NCI-H524 (cell line): ENCODE data around the gene SLC25A41.

Experiments used
- DNase-seq, 2 experiments: peaks; one replicate each; lab custom pipeline; 2025; lab: John Stamatoyannopoulos, UW

Gene SLC25A41

DNA sequence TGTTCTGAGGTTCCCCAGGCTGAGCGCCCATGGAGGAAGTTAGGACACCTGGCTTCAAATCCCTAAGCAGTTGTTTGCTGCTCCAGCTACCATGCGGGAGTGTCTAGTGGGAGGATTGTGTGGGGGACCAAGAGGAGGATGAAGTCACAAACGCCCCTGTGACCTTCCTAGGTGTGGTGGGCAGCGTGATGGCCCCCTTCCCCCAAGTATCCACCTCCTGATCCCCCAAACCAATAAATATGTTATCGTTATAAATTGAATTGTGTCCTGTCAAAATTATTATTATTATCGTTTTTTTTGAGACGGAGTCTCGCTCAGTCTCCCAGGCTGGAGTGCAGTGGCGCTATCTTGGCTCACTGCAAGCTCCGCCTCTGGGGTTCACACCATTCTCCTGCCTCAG is at the start of gene SLC25A41:
TSS of gene SLC25A41 (minus strand) at position 101 of the 400 bp plus-strand sequence. CDS start at position 31, 70 bp downstream.
- DNase-seq: no peak

DNA sequence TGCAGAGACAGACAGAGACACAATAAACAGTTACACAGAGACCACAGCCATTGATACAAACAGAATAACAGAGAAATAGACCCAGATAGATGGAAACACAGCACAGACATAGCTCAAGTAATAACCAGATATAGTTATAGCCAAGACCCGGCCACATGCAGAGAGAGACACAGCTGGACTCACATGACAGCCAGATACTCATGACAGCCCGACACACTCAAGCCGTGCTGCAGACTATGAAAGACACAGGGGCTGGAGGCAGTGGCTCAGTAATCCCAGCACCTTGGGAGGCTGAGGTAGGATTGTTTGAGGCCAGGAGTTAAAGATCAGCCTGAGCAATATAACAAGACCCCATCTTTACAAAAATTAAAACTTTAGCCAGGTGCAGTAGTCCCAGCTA is 49.7 kb upstream of the SLC25A41 start:
- no peak for DNase-seq

DNA sequence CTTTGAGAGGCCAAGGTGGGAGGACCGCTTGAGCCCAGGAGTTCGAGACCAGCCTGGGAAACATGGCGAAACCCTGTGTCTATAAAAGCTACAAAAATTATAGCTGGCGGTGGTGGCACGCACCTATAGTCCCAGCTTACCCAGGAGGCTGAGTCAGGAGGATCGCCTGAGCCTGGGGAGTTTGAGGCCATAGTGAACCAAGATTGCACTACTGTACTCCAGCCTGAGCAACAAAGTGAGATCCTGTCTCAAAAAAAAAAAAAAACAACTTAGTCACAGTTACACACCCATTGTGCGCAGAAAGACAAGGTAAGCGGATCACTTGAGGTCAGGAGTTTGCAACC is 48.8 kb upstream of the SLC25A41 start:
- no peak for DNase-seq

DNA sequence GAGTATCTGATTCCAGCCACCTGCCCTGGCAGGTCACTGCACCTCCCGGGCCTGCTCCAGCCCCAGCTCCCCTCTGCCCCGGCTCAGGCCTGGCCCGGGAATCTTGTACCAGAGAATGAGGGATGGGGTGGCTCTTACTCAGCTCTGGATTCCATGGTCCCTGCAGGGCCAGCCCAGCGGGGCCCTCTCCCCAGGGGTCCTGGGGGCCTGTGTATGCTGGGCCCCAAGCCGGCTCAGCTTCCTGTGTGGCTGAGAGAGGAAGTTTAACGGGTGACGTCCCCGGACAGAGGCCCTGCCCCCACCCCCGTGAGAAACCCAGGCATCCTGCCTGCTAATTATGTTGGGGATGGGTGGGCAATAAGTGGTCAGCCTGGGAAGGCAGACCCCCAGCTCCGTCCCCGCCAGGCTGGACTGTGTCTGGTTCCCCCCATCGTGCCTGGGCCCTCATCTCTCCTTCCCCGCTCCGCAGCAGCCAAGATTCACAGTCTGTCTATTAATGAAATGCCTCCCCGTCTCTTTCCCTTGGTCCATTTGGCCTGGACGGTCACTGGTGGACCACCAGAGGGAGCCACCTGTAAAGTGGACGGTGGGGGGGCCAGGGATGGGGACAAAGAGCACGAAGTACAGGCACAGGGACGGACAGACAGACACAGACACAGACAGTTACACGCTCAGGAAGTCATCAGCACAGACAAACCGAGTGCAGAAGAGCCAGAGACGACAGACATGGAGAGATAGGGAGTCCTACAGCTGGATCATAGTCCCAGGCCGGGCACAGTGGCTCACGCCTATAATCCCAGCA is 48.2 kb upstream of the SLC25A41 start, which contains the start of gene DENND1C:
TSS of gene DENND1C (minus strand) at position 247 of the 802 bp plus-strand sequence. CDS start at position 155, 92 bp downstream.
- peak in 1 of 2 experiments; percentile 34 for DNase-seq

DNA sequence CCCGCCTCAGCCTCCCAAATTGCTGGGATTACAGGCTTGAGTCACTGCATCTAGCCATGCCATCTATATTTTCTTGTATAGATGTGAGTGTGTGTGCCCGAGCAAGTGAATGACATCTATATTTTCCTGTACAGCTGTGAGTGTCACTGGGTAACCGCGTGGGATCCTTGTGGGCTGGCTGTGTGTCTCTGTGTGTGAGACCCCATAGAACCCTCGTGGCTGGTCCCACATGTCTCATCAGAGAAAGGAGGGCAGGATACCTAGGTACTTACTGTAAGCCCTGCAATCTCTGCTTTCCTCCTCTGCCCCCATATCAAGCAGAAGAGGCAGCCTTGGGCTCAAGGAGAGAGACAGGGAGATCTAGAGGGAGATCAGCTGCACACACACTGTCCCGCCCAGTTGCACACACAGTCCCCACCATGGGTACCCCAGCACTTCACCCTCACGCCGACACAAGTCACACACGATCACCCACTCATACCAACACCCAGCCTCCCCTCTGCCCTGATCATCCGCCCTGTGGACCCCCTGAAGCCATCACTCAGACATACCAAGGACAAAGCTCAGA is 47.4 kb upstream of the SLC25A41 start:
- no peak for DNase-seq

DNA sequence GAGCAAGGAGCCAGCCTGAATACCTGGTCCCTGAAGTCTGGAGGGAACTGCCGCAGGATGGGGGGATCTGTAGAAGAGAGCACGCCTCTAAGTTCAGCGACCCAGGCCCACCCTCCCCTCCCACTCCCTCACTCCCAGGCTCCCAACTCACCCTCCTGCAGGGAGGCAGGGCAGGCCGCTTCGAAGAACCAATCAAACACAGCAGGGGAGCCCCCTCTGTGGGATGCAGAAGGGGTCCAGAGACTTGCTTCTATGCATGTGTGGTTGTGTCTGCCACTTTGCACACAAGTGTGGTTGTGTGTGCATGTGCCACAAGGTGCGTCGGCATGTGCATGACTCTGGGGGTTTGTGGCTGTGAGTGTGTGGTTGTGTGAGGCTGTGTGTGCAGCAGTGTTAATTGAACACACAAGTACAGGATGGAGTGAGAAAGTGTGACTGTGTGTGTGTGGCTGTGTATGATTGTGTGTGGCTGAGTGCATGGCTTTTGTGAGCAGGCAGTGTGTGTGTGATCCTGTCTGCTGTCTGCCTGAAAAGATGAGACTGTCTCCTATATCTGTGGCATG is 46.4 kb upstream of the SLC25A41 start:
- no peak for DNase-seq

DNA sequence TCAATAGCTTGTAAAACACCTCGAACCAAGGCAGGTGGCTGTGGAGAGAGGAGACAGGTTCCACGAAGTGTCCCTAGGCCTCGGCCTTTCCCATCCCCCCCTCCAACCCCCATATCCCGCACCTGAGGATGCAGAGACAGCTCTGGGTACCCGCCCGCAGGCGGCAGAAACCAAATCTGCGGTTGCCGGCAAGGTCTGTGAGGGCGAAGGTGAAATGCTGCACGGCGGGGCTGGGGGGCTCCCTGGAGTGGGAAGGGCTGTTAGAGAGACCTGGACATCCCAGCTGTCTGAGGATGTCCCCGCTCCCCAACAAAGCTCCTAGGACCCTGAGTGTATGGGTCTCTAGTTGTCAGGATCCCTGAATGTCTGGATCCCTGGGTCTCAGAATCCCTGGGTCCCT is 45.3 kb upstream of the SLC25A41 start:
- DNase-seq: no peak

DNA sequence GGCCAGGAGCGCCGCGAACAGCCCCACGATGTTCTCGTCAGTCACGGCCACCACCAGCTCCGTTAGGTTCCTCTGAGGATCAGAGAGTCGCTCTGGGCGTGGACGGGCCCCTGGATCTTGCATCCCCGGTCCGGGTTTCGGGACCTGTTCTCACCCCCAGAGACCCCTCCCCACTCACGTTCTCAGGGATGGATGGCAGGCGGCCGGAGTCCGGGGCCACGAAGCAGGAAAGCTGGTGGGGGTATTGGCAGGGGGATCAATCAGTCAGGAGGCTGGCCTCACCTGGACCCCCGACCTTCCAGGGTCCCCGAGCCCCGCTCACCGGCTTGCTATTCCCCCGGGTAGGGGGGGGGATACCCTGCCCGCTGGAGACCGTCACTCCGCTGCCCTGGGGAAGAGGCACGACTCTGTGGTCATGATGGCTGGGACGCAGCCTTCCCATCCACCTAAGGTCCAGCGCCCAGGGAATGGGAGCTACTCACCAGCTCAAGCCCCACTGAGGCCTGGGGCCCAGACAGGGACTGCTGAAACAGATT is 43.4 kb upstream of the SLC25A41 start:
- DNase-seq: no peak

DNA sequence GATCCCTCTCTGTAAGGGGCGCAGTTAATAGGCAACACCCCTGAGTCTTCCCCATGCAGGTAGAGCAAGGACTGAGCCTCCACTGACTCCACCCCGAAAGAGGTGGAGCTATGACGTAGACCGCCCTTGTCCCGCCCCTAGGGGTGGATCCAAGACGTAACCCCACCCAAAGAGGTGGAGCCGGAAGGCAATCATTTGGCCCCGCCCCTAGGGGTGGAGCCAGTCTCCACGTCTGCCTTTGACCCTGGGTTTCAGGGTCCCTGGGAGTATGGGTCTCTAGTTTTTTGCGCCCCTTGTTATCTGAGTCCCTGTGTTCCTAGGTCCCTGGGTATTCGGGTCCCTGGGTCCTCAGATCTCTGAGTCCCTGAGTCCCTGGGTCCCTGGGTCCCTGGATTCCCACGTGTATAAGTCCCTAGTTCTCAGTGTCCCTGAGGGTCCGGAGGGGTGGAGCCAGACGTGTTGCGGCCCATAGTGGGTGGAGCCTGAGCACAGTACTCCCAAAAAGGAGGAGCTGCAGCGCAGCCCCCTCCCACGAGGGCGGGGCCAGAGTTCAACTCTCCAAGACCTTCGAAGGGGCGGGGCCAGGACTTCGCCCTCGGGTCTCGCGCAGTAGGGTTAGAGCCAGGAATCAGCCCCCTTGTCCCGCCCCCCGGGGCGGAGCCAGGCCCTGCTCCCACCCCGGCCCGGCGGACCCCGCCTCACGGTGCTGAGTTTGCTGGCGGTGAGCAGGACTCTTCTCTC is 42.8 kb upstream of the SLC25A41 start:
- peak in 1 of 2 experiments; percentile 19 for DNase-seq

DNA sequence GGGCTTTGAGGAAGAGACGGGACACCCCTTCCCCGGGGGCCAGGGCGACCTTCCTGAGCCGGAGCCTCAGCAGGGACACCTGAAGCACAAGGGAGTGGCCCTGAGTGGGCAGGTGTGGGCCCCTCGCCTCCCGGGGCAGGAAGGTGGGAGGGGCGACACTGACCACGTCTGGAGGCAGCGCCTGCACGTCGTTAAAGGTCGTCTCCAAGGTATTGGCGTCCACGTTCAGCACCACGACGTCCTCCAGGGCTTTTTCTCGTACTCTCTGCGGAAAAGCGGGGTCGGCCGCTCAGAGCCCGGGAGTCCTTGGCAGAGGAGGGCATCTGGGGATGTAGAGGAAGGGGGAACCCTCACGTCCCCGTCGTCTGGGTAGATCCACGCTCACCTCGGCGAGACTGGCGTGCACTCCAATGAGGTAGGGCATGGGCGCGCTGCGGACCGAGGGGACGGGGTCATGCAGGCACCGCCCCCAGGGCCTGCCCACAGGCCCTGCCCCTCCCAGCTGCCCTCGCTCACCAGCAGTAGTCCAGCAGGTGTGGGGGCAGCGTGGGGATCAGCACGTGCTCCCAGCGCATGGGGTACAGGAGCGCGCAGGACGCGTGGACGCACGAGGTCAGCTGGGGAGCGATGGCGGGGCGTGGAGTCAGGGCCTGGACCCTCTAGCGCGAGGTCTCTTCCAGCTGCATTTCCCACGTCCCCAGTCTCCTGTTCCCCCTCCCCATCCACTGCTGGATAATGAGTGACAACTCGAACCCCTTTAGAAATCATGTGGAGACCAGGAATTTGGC is 42.0 kb upstream of the SLC25A41 start:
- DNase-seq: no peak

DNA sequence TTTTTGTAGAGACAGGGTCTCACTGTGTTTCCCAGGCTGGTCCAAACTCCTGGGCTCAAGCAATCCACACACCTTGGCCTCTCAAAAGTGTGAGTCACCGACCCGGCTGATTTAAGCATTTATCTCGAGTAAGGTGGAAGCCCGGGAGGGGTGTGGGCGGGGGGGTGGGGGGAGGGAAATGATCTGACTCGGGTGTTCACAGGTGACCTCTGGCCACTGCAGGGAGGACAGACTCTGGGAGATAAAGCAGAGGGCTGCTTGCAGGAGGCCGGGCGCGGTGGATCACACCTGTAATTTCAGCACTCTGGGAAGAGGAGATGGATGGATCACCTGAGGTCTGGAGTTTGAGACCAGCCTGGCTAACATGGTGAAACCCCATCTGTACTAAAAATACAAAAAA is 40.1 kb upstream of the SLC25A41 start:
- DNase-seq: no peak

DNA sequence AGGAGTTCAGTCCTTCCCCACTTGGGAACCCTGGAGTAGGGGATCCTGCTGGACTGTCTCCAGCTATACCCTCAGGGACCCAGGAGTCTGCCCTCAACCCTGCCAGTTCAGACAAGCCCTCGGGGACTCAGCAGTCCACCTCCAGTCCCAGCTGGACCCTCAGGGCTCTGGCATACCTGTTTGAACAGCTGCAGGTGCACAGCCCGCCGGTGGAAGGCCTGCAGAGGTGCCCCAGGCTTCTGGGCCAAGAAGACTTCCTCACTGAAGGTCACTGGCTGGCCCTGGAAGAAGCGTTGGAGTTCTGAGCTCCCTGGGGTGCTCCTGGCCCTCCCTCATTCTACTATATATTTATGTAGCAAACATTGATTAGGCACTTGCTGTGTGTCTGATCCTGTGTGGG is 39.1 kb upstream of the SLC25A41 start:
- no peak for DNase-seq

DNA sequence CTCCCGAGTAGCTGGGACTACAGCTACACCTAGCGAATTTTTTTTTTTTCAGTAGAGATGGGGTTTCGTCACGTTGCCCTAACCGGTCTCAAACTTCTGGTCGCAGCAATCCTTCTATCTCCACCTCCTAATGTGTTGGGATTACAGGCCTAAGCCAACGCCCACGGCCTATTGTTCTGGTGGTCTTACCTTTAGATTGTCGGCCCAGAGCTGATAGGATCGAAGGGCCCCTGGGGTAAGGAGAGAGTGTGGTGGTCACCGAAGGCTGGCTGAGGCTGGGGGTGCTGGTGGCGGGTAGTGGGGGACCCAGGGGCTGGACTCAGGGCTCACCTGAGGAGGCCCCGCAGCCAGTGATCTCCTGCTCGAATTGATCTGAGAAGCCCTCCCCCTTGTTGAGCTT is 37.5 kb upstream of the SLC25A41 start:
- DNase-seq: no peak

DNA sequence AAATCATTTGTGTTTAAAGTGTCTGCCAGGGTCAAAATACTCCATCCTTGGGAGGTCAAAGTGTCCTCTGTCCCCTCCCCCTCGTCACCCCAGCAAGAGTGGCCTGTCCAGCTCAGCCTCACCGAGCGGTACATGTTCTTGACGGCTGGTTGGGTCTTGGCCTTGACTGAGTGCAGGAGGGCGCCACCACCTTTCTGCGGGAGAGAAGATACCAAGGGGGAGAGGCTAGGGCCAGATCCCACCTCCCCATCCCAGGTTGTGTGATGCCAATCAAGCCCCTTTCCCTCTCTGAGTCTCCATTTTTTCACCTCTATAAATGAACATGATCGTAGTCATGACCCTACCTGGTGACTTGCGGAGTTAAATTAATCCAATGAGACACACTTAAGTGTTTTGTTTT is 36.6 kb upstream of the SLC25A41 start:
- DNase-seq: no peak

DNA sequence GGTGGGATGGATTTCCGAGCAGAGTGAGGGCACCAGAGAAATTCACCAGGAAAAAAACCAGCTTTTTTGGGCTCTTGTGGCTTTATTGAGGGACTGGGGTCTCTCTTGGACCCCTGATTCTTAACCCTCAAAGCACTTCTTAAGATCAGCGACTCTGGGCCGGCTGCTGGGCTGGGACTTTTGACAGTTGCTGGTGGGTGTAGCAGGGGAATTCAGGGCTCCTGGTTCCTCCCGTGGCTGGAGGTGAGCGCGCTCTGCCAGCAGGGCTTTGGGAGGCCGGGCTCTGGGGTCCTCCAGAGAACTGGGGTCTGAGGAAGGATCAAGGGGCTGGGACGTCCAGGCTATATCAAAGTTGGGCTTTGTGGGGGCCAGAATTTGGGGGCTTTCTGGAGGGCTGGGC is 33.8 kb upstream of the SLC25A41 start:
- no peak for DNase-seq

DNA sequence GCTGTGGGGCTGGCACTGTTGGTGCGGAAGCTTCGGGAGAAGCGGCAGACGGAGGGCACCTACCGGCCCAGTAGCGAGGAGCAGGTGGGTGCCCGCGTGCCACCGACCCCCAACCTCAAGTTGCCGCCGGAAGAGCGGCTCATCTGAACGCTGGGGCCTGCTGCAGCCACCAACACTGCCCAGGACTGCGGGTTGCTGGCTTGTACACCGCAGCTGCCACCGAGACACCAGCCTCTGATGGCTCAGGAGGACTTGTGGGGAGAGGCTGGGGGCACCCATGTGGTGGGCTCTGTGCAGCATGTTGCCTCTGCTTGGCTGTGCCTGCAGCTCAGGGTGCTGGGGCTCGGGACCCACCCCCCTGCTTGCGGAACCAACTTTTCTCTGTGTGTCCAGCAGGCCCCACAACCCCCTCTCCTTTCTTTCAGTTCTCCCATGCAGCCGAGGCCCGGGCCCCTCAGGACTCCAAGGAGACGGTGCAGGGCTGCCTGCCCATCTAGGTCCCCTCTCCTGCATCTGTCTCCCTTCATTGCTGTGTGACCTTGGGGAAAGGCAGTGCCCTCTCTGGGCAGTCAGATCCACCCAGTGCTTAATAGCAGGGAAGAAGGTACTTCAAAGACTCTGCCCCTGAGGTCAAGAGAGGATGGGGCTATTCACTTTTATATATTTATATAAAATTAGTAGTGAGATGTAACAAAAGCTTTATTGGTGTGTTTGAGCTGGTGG is 33.1 kb upstream of the SLC25A41 start:
- DNase-seq: no peak

DNA sequence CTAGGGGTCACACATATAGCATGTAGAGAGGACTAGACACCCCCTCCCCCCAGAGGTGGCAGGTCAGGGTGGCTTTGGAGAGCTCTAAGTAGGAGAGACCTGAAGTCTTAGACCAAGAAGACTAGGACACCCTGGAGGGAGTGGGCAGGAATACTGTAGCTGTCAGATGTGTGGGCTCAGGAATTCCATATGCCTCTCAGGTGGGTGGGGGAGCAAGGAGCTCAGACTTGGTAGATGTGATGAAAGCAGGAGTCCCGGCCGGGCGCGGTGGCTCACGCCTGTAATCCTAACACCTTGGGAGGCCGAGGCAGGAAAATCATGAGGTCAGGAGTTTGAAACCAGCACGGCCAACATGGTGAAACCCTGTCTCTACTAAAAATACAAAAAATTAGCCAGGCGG is 32.1 kb upstream of the SLC25A41 start:
- DNase-seq: no peak

DNA sequence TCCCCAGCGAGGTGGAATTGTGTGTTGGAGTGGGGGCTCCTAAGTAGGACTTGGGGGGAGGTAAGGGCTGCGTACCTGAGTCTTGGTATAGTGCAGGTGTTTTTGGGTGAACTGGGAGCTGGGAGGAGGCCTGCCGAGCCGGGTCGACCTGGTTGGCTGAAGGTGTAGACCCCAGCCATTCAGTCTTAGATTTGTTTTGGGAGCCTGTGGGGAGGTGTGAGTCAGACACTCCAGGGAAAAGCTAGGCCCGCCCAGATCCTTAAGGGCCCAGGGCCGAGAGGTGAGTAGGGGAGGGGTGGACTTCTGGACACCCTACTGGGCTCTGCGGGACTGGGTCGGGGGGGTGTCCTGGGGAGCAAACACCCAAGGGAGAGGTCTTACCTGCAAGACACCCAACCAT is 31.4 kb upstream of the SLC25A41 start:
- no peak for DNase-seq

DNA sequence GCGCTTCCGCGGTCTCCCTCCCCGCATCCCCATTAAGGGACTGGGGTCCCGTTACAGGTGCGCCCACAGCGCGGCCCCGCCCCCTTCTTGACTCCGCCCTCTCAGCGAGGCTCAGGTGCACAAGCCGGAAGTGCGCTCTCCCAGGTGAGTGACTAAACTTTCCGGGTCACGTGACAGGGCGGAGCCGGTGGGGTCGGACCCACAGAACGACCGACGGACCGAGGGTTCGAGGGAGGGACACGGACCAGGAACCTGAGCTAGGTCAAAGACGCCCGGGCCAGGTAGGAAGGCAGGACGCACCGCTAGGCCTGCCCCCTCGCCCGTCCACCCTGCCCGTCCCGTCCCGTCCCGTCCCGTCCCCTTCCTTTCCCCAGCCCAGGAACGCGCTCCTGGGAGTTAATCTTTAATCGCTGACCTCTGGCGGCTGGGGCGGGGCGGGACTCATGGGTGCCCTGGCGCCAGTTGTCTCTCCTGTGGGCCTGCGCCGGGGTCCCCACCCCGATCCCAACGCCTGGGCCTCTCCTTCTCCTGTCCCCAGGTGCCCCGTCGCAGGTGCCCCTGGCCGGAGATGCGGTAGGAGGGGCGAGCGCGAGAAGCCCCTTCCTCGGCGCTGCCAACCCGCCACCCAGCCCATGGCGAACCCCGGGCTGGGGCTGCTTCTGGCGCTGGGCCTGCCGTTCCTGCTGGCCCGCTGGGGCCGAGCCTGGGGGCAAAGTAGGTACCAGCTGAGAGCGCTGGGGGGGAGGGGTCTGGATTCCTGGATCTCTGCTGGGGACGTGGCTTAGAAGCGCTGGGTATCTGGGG is 30.7 kb upstream of the SLC25A41 start, which contains the start of gene CRB3:
TSS of gene CRB3 (plus strand) at position 202 of the 804 bp plus-strand sequence. CDS start at position 633, 431 bp downstream.
- DNase-seq: no peak
